GM12874 (cell line): ENCODE data around the gene CACNA2D3.

ENCODE experiments used
- TF ChIP-seq, protein P1 (sequence below): IDR thresholded peaks from 2 replicates; pipeline ENCODE4 v1.5.1; 2011; ENCODE audit warnings: low read depth, mild to moderate bottlenecking, control low read depth, low read length, moderate library complexity; ENCODE audit not compliant: insufficient read depth

Gene CACNA2D3

GRCh38 chr3:54875596-54876268, 753.4 kb downstream of the CACNA2D3 start:
- TF ChIP-seq, protein P1, sequence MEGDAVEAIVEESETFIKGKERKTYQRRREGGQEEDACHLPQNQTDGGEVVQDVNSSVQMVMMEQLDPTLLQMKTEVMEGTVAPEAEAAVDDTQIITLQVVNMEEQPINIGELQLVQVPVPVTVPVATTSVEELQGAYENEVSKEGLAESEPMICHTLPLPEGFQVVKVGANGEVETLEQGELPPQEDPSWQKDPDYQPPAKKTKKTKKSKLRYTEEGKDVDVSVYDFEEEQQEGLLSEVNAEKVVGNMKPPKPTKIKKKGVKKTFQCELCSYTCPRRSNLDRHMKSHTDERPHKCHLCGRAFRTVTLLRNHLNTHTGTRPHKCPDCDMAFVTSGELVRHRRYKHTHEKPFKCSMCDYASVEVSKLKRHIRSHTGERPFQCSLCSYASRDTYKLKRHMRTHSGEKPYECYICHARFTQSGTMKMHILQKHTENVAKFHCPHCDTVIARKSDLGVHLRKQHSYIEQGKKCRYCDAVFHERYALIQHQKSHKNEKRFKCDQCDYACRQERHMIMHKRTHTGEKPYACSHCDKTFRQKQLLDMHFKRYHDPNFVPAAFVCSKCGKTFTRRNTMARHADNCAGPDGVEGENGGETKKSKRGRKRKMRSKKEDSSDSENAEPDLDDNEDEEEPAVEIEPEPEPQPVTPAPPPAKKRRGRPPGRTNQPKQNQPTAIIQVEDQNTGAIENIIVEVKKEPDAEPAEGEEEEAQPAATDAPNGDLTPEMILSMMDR = no peak

- TF ChIP-seq, protein P1 = no peak
These were observed 754.3 kb downstream of the CACNA2D3 start for GRCh38 chr3:54876694-54877093.

- TF ChIP-seq, protein P1 = no peak
These were observed 755.4 kb downstream of the CACNA2D3 start for GRCh38 chr3:54877730-54878129.

- TF ChIP-seq, protein P1 = no peak
These were observed 755.8 kb downstream of the CACNA2D3 start for GRCh38 chr3:54878145-54878544.

DNA sequence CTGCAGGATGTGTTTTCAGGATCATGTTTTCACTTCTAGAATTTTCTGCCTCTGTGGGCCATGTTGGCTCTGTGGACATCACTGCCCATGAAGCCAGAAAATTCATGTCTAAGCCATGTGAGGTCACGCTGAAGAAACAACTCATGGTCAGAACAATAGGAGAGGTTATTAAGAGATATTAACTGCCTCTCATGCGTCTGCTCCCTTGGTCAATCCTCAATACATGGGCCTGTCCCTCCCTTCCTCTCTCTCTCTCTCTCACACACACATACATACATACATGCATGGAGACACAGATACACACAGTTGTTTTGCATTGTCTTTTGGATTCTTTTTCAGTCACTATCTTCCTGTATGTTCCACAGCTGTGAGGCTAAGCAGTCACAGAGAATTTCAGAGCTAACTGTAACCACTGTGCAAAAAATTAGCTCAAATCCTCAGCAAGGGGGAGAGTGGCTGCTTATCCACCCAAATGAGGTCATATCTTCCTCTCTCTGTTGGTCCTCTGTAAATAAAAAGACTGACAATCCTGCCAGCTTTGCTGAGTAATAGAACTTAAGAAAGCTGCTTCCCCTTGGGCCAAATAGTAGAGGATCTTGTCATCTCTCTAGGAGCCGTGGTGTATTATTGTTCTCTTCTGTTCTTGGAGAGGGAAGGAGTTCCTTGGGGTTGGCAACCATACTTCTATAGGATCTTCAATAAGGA, 759.9 kb downstream of the CACNA2D3 start:
- TF ChIP-seq, protein P1 = no peak

DNA sequence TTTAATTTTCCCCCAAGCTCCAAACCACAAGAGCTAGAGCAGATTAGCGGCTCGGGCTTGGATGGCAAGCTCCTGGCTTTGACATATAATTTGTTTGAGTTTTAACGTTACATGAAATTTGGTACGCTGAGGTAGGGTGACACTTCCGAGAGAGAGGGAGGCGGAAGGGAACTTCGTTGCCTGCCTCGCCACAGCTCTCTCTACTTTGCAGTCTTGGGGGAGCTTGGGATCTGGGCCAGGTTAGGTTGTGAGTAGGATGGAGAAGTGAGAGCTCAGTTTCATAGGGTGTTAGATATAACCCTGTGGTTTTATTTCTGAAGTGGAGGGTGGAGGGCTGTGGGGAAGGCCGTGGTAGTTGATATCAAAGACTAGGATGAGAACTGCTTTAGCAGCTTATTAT, 765.8 kb downstream of the CACNA2D3 start:
- TF ChIP-seq, protein P1 = no peak

DNA sequence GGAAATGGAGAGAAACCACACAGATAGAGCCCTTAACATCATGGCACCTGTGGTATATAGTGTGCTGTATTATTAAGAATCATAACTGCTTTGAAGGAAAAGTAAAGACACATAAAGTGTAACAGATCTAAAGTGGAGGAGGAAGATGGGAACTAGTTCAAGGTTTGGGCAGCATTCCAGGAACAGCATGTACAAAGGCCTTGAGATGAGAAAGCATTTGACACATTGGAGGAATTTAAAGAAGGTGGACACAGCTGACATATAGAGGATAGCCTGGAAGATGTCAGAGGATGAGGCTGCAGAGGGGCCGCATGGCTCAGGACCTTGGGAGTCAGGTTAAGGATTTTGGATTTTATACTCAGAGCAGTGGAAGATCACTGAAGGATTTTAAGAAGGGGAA, 766.5 kb downstream of the CACNA2D3 start:
- TF ChIP-seq, protein P1 = no peak
